Measurements from ENCODE around the gene PJA2. TPM values are rescaled to one million over a fixed set of nuclear protein-coding genes. Genes with fewer than 3 reads are reported as not detected.

Gene PJA2
- total and polyA plus RNA-seq, 11 donors = 19.0 to 108 (median 85.3) TPM

DNA sequence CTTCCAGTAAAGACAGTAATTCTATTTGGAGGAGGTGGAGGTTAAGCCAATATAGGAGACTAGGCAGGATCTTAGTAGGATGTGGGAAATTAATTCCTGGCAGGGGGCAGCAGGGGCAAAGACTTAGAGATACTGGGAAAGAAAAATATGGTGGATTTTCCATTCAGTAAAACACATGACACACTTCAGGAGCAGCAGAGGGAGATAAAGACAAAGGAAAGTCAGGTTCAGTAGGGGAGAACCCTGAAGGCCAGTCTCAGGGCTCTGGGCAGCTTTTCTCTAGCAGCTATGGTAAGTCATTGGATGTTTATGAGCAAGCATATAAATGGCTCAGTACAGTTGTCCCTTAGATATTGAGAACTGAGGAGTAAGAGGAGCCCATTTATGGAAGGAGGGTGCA, 105.5 kb downstream of the PJA2 start:
- ATAC-seq = no peak
- peaks cover 0 to 2% (median 0%) of the 10 kb centered on the region in 9 donors for H3K27me3 ChIP-seq
- intact Hi-C loops (cut with DNase I) = loop anchor here in 1 of 10 donors (10.0 kb wide), 1 partner anchor 350 kb away; no protein-coding TSS in a partner anchor
- H3K4me3 ChIP-seq = no peak overlapping the region
- H3K36me3 ChIP-seq = no peaks in the 10 kb centered on the region
- peak in 1 of 12 donors; percentile 4 for TF ChIP-seq CTCF (IDR thresholded peaks at IDR 0.05)
- TF ChIP-seq POLR2A (IDR thresholded peaks at IDR 0.05) = no peak
- DNase-seq = no peak
- no peaks in the 10 kb centered on the region for H3K4me1 ChIP-seq
- H3K9me3 ChIP-seq = no peaks in the 10 kb centered on the region
- H3K27ac ChIP-seq = no peak overlapping the region

GRCh38 chr5:109300367-109300766, 109.4 kb downstream of the PJA2 start:
- 77 to 86% (median 78%) methylated on average over 2 of the region's 2 CpGs for WGBS, 4 donors
- TF ChIP-seq POLR2A (IDR thresholded peaks at IDR 0.05) (no peak), CTCF (IDR thresholded peaks at IDR 0.05) (no peak)
- H3K9me3 ChIP-seq = no peaks in the 10 kb centered on the region
- intact Hi-C loops (cut with DNase I) = loop anchor here in 1 of 10 donors (10.0 kb wide), 1 partner anchor 346 kb away; no protein-coding TSS in a partner anchor
- DNase-seq (no peak), ATAC-seq (no peak)
- H3K27ac ChIP-seq = no peak overlapping the region
- no peaks in the 10 kb centered on the region for H3K4me1 ChIP-seq
- H3K4me3 ChIP-seq = no peak overlapping the region
- no peaks in the 10 kb centered on the region for H3K36me3 ChIP-seq
- peaks cover 0 to 2% (median 0%) of the 10 kb centered on the region in 9 donors for H3K27me3 ChIP-seq

- Histone ChIP-seq H3K4me3 (no peak overlapping the region), H3K36me3 (no peaks in the 10 kb centered on the region), H3K9me3 (peaks cover 0 to 8% (median 0%) of the 10 kb centered on the region in 12 donors), H3K27me3 (peaks cover 0 to 2% (median 0%) of the 10 kb centered on the region in 9 donors), H3K4me1 (no peaks in the 10 kb centered on the region), H3K27ac (no peak overlapping the region)
- no peak for DNase-seq
- ATAC-seq = no peak
- WGBS, 4 donors = 51 to 80% (median 70%) methylated on average over 6 of the region's 6 CpGs
- intact Hi-C loops (cut with DNase I) = no loop called here
- TF ChIP-seq CTCF (IDR thresholded peaks at IDR 0.05) (no peak), POLR2A (IDR thresholded peaks at IDR 0.05) (no peak)
Measured at GRCh38 chr5:109299557-109299956, 110.2 kb downstream of the PJA2 start.

GRCh38 chr5:109298794-109299193, 111.0 kb downstream of the PJA2 start:
- no peak for ATAC-seq
- Histone ChIP-seq H3K4me1 (no peaks in the 10 kb centered on the region), H3K36me3 (no peaks in the 10 kb centered on the region), H3K4me3 (no peak overlapping the region), H3K9me3 (peaks cover 0 to 9% (median 0%) of the 10 kb centered on the region in 12 donors), H3K27ac (no peak overlapping the region), H3K27me3 (no peaks in the 10 kb centered on the region)
- WGBS, 4 donors = 38 to 97% (median 78%) methylated on average over 4 of the region's 4 CpGs
- TF ChIP-seq CTCF (IDR thresholded peaks at IDR 0.05) (no peak), POLR2A (IDR thresholded peaks at IDR 0.05) (no peak)
- no peak for DNase-seq
- intact Hi-C loops (cut with DNase I) = no loop called here

Measured in heart left ventricle (tissue), 16 donors.